Kidney epithelial cell (primary cell): ENCODE results near the gene CYP1A1. TPM values are rescaled to one million over a fixed set of nuclear protein-coding genes. Genes with fewer than 3 reads are reported as not detected.

ENCODE experiments used
- DNase-seq: peaks from one replicate; pipeline ENCODE4 v3.0.0-alpha.2; 2010; ENCODE audit warnings: low read depth
- H3K27me3 ChIP-seq: 2 replicates; pipeline ENCODE4 v1.6.0; 2011; ENCODE audit warnings: low read length; ENCODE audit not compliant: control insufficient read depth, insufficient read depth
- H3K36me3 ChIP-seq: 2 replicates; pipeline ENCODE4 v1.5.1; 2011; ENCODE audit warnings: low read length; ENCODE audit not compliant: control insufficient read depth, insufficient read depth
- H3K4me3 ChIP-seq: 2 replicates; pipeline ENCODE4 v1.5.1; 2011; ENCODE audit warnings: low read depth, mild to moderate bottlenecking, control low read depth, low read length
- CTCF ChIP-seq: IDR thresholded peaks from 2 replicates; pipeline ENCODE4 v1.5.1; 2011; ENCODE audit warnings: mild to moderate bottlenecking, moderate library complexity, low read length, control low read depth, inconsistent platforms; ENCODE audit not compliant: insufficient read depth, poor library complexity, severe bottlenecking
- total RNA-seq: library from RNA; depleted of rRNA; stranded (reverse); fragments of >200 nt; gene quantifications from 2 replicates; pipeline ENCODE4 v1.2.3, GENCODE V29; 2015

Gene CYP1A1
- total RNA-seq, 1 donor from 2014 or later, result 0.33 TPM

GRCh38 chr15:74676801-74677200 lies 48.5 kb downstream of the CYP1A1 start:
- H3K36me3 ChIP-seq, result no peaks in the 10 kb centered on the region
- no peaks in the 10 kb centered on the region for H3K27me3 ChIP-seq
- no peak for TF ChIP-seq CTCF

GRCh38 chr15:74674161-74674560 lies 51.2 kb downstream of the CYP1A1 start:
- Histone ChIP-seq H3K36me3 (no peaks in the 10 kb centered on the region), H3K4me3 (no peak overlapping the region), H3K27me3 (no peaks in the 10 kb centered on the region)
- no peak for DNase-seq
- TF ChIP-seq CTCF, result no peak

More at GRCh38 chr15:74676801-74677200, 48.5 kb downstream of the CYP1A1 start:
- H3K4me3 ChIP-seq, result no peak overlapping the region
- DNase-seq, result no peak

GRCh38 chr15:74669627-74670026 lies 55.7 kb downstream of the CYP1A1 start:
- no peak for DNase-seq
- TF ChIP-seq CTCF, result no peak
- Histone ChIP-seq H3K4me3 (no peak overlapping the region), H3K27me3 (no peaks in the 10 kb centered on the region), H3K36me3 (no peaks in the 10 kb centered on the region)

Other genes starting within 250 kb of the CYP1A1 start
- gene ARID3B, start 184.3 kb downstream of the CYP1A1 start, total RNA-seq, result 13.1 and 13.4 TPM in 2 replicates
- gene CLK3, start 109.7 kb downstream of the CYP1A1 start, total RNA-seq, result 96.9 and 104 TPM in 2 replicates
- gene EDC3, start 29.5 kb downstream of the CYP1A1 start, total RNA-seq, result 15.3 and 24.9 TPM in 2 replicates
- gene CYP1A2, start 23.3 kb upstream of the CYP1A1 start, total RNA-seq, result not detected in 2 replicates
- gene CSK, start 56.6 kb upstream of the CYP1A1 start, total RNA-seq, result 48.0 and 51.0 TPM in 2 replicates
- gene LMAN1L, start 87.3 kb upstream of the CYP1A1 start, total RNA-seq, result not detected in 2 replicates
- not detected in 2 replicates for gene CPLX3, start 101.1 kb upstream of the CYP1A1 start, total RNA-seq
- 24.0 and 32.0 TPM in 2 replicates for gene ULK3, start 117.6 kb upstream of the CYP1A1 start, total RNA-seq
- 93.4 and 107 TPM in 2 replicates for gene SCAMP2, start 147.8 kb upstream of the CYP1A1 start, total RNA-seq
- 39.5 and 45.2 TPM in 2 replicates for gene MPI, start 164.5 kb upstream of the CYP1A1 start, total RNA-seq
- 42.2 and 49.3 TPM in 2 replicates for gene FAM219B, start 181.3 kb upstream of the CYP1A1 start, total RNA-seq
- 132 and 136 TPM in 2 replicates for gene COX5A, start 212.5 kb upstream of the CYP1A1 start, total RNA-seq
- 9.6 and 12.8 TPM in 2 replicates for gene RPP25, start 231.2 kb upstream of the CYP1A1 start, total RNA-seq